ENCODE measurements around the gene TACC2.

The TACC2 gene

GRCh38 chr10:122295451-122295809 lies 306.5 kb downstream of the TACC2 start:
- no peak for DNase-seq (ENCODE audit: low read depth)

GRCh38 chr10:122296363-122297120 lies 307.6 kb downstream of the TACC2 start:
- no peak for DNase-seq (ENCODE audit: low read depth)

GRCh38 chr10:122297583-122297982 lies 308.6 kb downstream of the TACC2 start:
- DNase-seq (ENCODE audit: low read depth), result no peak

GRCh38 chr10:122298206-122298597 lies 309.2 kb downstream of the TACC2 start:
- no peak for DNase-seq (ENCODE audit: low read depth)

GRCh38 chr10:122298598-122299301 lies 309.8 kb downstream of the TACC2 start:
- DNase-seq (ENCODE audit: low read depth), result peak; percentile 52

- no peak for DNase-seq (ENCODE audit: low read depth)
These were observed 310.6 kb downstream of the TACC2 start for GRCh38 chr10:122299423-122300075.

GRCh38 chr10:122301055-122301810 lies 312.3 kb downstream of the TACC2 start:
- DNase-seq (ENCODE audit: low read depth), result peak; percentile 29

GRCh38 chr10:122301811-122302115 lies 312.8 kb downstream of the TACC2 start:
- DNase-seq (ENCODE audit: low read depth), result no peak

- no peak for DNase-seq (ENCODE audit: low read depth)
These were observed 313.4 kb downstream of the TACC2 start for GRCh38 chr10:122302315-122302714.

GRCh38 chr10:122303271-122304053 lies 314.5 kb downstream of the TACC2 start:
- DNase-seq (ENCODE audit: low read depth), result no peak
